ENCODE measurements around the gene ZSCAN31.

The ZSCAN31 gene

DNA sequence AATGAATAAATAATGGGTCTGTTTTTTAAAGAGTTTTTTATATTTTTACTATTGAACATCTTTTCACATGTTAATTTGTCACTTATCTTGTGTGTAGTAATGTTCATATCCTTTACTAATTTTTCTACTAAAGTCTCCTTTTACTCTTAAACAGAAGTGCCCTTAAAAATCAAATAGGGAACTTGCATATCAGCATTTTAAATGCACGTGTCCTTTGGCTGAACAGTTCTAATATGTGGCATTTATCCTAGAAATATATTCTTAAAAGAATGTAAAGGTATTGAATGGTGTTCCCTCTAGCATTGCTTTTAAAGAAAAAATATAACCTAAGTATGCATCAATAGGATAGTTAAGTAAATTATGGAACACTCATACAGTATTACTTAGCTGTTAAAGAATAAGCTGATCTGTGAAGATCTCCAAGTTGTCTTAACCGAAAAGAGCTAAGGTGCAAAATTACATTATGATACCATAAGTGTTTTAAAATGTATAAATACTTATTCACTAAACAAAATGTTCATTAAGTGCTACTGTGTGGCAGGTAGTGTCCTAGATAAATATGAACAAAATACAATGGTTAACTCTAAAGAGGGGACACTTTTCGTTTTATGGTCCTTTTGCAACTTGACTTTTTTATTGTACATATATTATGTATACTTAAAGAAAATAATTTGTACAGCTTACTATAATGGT is 55.2 kb downstream of the ZSCAN31 start:
- peaks cover 0 to 4% (median 0%) of the 10 kb centered on the region in 5 experiments for H3K9me3 ChIP-seq (ENCODE audit: control extremely low read depth in 1 of 5, control insufficient read depth in 4 of 5, insufficient read depth in 2 of 5, low read depth in 1 of 5, low read length in 4 of 5)
- H3K36me3 ChIP-seq (ENCODE audit: control insufficient read depth in 4 of 4, insufficient read depth in 4 of 4, low read length in 3 of 4): peaks cover 14 to 39% (median 26%) of the 10 kb centered on the region in 4 experiments
- peak overlapping the region in 1 of 2 experiments; percentile 72 for H3K27ac ChIP-seq (ENCODE audit: insufficient read depth in 1 of 2, low read depth in 1 of 2, low read length in 2 of 2, poor library complexity in 1 of 2, severe bottlenecking in 2 of 2)
- CTCF ChIA-PET: interaction anchor here (1.3 to 2.6 kb wide), 4 partner anchors 13 to 75 kb away, joined by 3 to 12 read pairs (median 6); partner anchors contain the start of genes ZKSCAN3 and ZSCAN26
- POLR2A ChIA-PET: interaction anchor here (1.0 to 1.3 kb wide), 2 partner anchors 28 to 55 kb away, joined by 3 to 10 read pairs; partner anchors contain the start of genes ZKSCAN4 and ZSCAN31
- no peak for DNase-seq
- H3K27me3 ChIP-seq (replicated peaks in 2 of 5; ENCODE audit: control insufficient read depth in 4 of 5, insufficient read depth in 5 of 5, low read length in 4 of 5): no peaks in the 10 kb centered on the region
- WGBS (ENCODE audit: insufficient coverage): no CpG with 5 or more reads among the region's 3 CpGs
- H3K4me1 ChIP-seq (ENCODE audit: control extremely low read depth in 1 of 4, control insufficient read depth in 4 of 4, insufficient read depth in 4 of 4, low read length in 3 of 4): peaks cover 0 to 15% (median 8%) of the 10 kb centered on the region in 4 experiments
- H3K4me3 ChIP-seq (ENCODE audit: control insufficient read depth in 1 of 7, extremely low read depth in 1 of 7, insufficient read depth in 4 of 7, low read depth in 2 of 7, low read length in 6 of 7): peak overlapping the region in 6 of 7 experiments; percentile 66 to 88 (median 84)

DNA sequence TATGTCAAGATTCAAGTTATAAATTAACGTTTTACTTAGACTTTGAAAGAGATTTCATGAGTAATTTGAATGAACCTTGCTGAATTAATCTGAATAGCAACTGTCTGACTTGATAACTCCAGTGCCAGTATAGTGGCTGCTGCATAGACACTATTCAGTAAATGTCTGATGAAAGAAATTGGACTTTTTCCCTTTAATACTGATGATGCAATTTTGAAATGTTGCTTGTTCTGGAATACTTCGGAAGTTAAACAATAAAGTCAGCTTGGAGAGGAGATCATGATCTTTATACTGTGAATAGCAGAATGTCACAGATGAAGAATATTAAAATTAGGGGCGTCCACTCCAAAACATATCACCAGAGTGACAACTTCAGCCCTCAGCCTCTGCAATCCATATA is 58.2 kb downstream of the ZSCAN31 start:
- CTCF ChIA-PET: interaction anchor here (1.2 kb wide), 1 partner anchor 78 kb away, joined by 4 read pairs; no protein-coding TSS in a partner anchor
- no CpG with 5 or more reads among the region's 3 CpGs for WGBS (ENCODE audit: insufficient coverage)
- Histone ChIP-seq H3K4me1 (ENCODE audit: control extremely low read depth in 1 of 4, control insufficient read depth in 4 of 4, insufficient read depth in 4 of 4, low read length in 3 of 4) (peaks cover 0 to 15% (median 8%) of the 10 kb centered on the region in 4 experiments), H3K9me3 (ENCODE audit: control extremely low read depth in 1 of 5, control insufficient read depth in 4 of 5, insufficient read depth in 2 of 5, low read depth in 1 of 5, low read length in 4 of 5) (no peaks in the 10 kb centered on the region), H3K27ac (ENCODE audit: insufficient read depth in 1 of 2, low read depth in 1 of 2, low read length in 2 of 2, poor library complexity in 1 of 2, severe bottlenecking in 2 of 2) (no peak overlapping the region), H3K36me3 (ENCODE audit: control insufficient read depth in 4 of 4, insufficient read depth in 4 of 4, low read length in 3 of 4) (peaks cover 21 to 47% (median 33%) of the 10 kb centered on the region in 4 experiments), H3K4me3 (ENCODE audit: control insufficient read depth in 1 of 7, extremely low read depth in 1 of 7, insufficient read depth in 4 of 7, low read depth in 2 of 7, low read length in 6 of 7) (no peak overlapping the region), H3K27me3 (replicated peaks in 2 of 5; ENCODE audit: control insufficient read depth in 4 of 5, insufficient read depth in 5 of 5, low read length in 4 of 5) (no peaks in the 10 kb centered on the region)
- POLR2A ChIA-PET: no interaction called here
- no peak for DNase-seq

DNA sequence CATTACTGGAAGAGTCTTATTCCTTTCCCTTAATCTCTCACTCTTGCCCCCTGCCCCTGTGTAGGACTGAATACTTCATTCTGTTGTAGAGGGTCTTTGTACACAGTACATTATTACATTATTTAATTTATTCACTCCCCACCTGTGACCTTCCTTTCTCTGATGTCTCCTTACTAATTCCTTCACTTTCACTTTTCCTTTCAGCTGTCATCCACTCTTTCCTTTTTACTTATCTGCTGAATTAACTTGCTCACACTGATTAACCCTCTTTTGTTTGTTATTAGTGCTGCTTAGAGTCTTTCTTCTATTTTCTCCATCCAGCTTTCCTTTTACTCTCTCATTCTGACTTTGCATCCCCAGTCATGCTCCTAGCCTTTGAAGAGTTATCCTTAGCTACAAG is 61.1 kb downstream of the ZSCAN31 start:
- DNase-seq: no peak
- POLR2A ChIA-PET: no interaction called here
- Histone ChIP-seq H3K9me3 (ENCODE audit: control extremely low read depth in 1 of 5, control insufficient read depth in 4 of 5, insufficient read depth in 2 of 5, low read depth in 1 of 5, low read length in 4 of 5) (no peaks in the 10 kb centered on the region), H3K27me3 (replicated peaks in 2 of 5; ENCODE audit: control insufficient read depth in 4 of 5, insufficient read depth in 5 of 5, low read length in 4 of 5) (no peaks in the 10 kb centered on the region), H3K36me3 (ENCODE audit: control insufficient read depth in 4 of 4, insufficient read depth in 4 of 4, low read length in 3 of 4) (peaks cover 33 to 58% (median 44%) of the 10 kb centered on the region in 4 experiments), H3K27ac (ENCODE audit: insufficient read depth in 1 of 2, low read depth in 1 of 2, low read length in 2 of 2, poor library complexity in 1 of 2, severe bottlenecking in 2 of 2) (no peak overlapping the region), H3K4me3 (ENCODE audit: control insufficient read depth in 1 of 7, extremely low read depth in 1 of 7, insufficient read depth in 4 of 7, low read depth in 2 of 7, low read length in 6 of 7) (no peak overlapping the region), H3K4me1 (ENCODE audit: control extremely low read depth in 1 of 4, control insufficient read depth in 4 of 4, insufficient read depth in 4 of 4, low read length in 3 of 4) (no peaks in the 10 kb centered on the region)
- CTCF ChIA-PET: interaction anchor here (1.0 to 1.4 kb wide), 2 partner anchors 22 to 81 kb away, joined by 3 to 5 read pairs; no protein-coding TSS in a partner anchor

Data from common myeloid progenitor, CD34-positive (primary cell).